ENCODE results near the gene EN2.

The EN2 gene

DNA sequence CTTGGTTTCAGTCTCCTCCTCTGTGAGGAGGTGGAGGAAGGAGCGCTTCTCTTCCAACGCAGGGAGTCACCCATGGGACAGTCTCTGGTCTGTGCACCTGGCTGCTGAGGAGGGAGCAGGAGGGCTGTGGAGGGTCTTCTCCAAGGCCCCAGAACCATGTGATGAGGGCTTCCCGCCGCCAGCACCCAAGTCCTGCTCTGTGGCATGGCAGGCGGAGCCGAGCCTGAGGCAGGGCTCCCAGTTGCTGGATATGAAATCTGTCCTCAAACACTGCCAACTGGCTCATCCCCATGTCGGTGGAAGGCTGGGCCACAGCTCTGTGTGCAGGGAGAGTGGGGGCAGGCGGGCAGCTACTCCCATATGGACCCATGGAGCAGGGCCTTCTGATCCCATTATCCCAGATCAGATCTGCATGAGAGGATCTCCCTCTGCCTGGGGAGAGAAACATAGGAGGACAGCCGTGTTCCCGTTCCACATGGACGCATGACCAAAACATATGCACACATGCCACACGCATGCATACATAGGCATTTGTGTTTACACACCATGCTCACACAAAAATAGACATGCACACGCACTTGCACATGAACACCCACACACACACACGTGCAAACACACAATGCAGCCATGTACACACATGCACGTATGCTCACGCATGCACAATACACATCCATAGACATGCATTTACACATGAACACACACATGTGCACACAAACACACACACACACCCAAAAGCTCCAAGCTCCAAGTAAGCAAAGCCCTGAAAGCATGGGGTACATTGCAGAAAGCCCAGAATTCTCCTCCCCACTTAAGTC is 38.8 kb upstream of the EN2 start:
- Histone ChIP-seq H3K27me3 (ENCODE audit: insufficient read depth, low read length) (no peaks in the 10 kb centered on the region; the same call in 1 of the 2 replicates), H3K27ac (ENCODE audit: low read length) (no peak overlapping the region), H3K9ac (ENCODE audit: low read depth, low read length) (no peak overlapping the region), H3K4me1 (ENCODE audit: insufficient read depth, low read length) (no peaks in the 10 kb centered on the region), H3K4me3 (ENCODE audit: low read length) (no peak overlapping the region), H3K9me3 (ENCODE audit: insufficient read depth, low read depth, low read length) (no peaks in the 10 kb centered on the region), H3K36me3 (ENCODE audit: insufficient read depth, low read depth, low read length) (no peaks in the 10 kb centered on the region)

DNA sequence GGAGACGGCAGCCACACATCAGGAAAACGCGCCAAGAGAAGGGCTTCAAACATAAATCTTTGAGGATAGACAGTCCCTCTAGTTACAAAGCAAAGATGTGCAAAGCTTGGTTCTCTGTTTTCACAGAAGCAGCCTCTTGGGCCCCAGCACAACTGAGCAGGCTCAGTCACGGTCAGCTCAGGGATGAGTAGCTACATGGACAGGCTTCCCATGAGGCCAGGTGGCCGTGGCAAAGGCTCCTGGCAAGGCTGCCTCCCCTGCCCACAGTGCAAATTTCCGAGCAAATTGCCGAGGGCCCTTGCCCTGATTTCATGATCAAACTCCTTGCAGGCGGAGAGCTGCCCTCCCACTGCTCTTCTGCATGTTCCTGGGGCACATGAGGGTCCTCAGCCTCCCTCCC is 37.8 kb upstream of the EN2 start:
- no peak overlapping the region for H3K9ac ChIP-seq (ENCODE audit: low read depth, low read length)
- H3K36me3 ChIP-seq (ENCODE audit: insufficient read depth, low read depth, low read length): no peaks in the 10 kb centered on the region
- peaks cover 2% of the 10 kb centered on the region; the same call in 1 of the 2 replicates for H3K27me3 ChIP-seq (ENCODE audit: insufficient read depth, low read length)
- no peaks in the 10 kb centered on the region for H3K4me1 ChIP-seq (ENCODE audit: insufficient read depth, low read length)
- H3K27ac ChIP-seq (ENCODE audit: low read length): no peak overlapping the region
- H3K4me3 ChIP-seq (ENCODE audit: low read length): no peak overlapping the region
- H3K9me3 ChIP-seq (ENCODE audit: insufficient read depth, low read depth, low read length): no peaks in the 10 kb centered on the region

DNA sequence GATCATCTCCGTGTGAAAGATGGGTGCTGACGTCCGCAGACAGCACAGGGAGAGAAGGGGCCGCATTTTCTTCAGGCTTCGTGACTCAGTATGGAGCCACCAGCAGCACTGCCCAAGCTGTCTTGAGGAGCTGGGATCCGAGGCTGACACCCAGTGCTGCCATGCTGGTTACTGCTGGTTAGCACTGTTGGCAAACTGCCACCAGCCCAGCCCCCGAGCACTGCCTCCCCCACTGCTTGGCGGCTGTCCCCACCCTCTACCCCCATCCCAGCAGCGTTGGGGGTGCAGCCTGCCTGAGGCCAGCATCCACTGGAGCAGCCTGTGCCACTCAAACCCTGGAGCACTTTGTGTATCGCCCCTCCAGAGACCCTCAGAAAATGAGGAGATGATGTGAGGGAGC is 35.8 kb upstream of the EN2 start:
- H3K36me3 ChIP-seq (ENCODE audit: insufficient read depth, low read depth, low read length): no peaks in the 10 kb centered on the region
- no peak overlapping the region for H3K9ac ChIP-seq (ENCODE audit: low read depth, low read length)
- H3K4me3 ChIP-seq (ENCODE audit: low read length): no peak overlapping the region
- no peak overlapping the region for H3K27ac ChIP-seq (ENCODE audit: low read length)
- no peaks in the 10 kb centered on the region for H3K4me1 ChIP-seq (ENCODE audit: insufficient read depth, low read length)
- H3K27me3 ChIP-seq (ENCODE audit: insufficient read depth, low read length): peaks cover 13% of the 10 kb centered on the region; the same call in 1 of the 2 replicates
- no peaks in the 10 kb centered on the region for H3K9me3 ChIP-seq (ENCODE audit: insufficient read depth, low read depth, low read length)

DNA sequence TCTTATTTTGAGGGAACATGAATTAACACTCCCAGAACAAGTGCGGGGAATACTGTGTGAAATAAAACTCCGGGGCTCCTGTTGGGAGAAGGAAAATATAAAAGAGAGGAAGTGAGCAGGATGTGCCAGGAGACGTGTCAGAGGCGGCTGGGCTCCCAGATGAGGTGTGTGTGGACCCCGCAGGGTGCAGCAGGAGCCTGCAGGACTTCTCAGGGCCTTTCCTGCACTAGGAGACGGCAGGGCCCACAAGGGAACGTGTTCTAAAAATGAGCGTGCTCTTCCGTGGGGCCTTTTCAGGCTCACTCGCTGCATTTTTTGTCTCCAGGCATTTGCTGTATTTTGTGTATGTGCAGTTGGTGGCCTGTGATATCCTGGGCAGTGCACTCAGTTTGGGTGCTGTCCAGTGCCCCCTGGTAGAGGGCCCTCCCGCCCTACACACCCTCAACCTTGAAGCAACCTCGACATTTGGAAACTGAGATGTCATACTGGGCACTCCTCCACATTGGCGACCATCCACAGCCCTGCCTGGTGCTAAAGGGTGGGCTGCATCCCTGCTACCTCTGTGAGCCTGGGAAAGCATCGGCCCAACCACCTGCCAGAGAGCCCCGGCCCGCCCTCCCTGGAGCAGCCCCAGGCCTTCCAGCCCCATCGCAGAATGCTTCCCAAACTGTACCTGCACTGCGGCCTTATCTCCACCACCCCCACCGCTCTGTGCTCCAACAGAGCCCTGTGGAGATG is 35.2 kb upstream of the EN2 start:
- no peak overlapping the region for H3K9ac ChIP-seq (ENCODE audit: low read depth, low read length)
- no peaks in the 10 kb centered on the region for H3K36me3 ChIP-seq (ENCODE audit: insufficient read depth, low read depth, low read length)
- H3K4me1 ChIP-seq (ENCODE audit: insufficient read depth, low read length): no peaks in the 10 kb centered on the region
- peaks cover 13% of the 10 kb centered on the region; the same call in 1 of the 2 replicates for H3K27me3 ChIP-seq (ENCODE audit: insufficient read depth, low read length)
- H3K27ac ChIP-seq (ENCODE audit: low read length): no peak overlapping the region
- H3K4me3 ChIP-seq (ENCODE audit: low read length): no peak overlapping the region
- no peaks in the 10 kb centered on the region for H3K9me3 ChIP-seq (ENCODE audit: insufficient read depth, low read depth, low read length)

DNA sequence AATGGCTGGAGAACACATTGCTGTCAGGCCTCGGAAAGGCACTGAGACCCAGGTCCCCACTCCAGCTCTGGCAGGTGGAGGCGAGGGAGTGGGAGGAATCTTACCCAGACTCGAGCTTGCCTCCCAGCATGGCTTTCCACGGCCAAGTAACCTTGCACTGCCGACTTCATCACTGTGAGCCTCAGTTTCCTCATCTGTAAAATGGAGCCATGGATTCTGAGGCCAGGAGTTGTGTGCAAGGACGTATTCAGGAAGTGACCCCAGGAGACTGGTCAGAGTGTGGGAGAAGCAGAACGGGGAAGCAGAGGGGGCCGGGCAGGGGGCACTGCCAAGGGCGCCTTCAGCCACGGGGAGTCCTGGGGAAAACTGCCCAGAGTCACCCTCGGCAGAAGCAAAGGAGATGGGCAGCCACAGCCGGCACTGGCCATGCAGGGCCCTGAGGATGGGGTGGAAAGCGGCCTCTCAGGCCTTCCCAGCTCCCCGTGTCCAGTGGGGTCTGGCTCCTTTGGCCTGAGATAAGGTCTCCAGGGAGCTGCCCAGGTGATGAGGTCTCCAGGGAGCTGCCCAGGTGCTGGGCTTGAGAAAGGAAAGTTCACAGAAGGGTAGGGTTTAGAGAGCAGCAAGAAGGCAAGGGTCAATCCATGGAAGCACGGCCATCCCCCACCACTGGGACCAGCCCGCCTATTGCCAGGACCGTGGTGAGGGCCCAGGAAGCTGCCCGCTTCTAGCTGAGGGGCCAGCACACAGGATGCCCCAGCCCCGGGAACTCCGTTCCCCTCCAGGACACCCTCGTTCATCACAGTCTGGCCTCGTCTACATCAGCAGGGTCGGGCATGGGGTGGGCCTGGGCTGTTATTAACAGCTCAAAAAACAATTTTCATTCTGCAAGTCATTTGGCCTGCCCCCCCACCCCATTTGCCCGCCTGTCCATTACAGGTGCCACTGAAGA is 34.3 kb upstream of the EN2 start:
- Histone ChIP-seq H3K36me3 (ENCODE audit: insufficient read depth, low read depth, low read length) (no peaks in the 10 kb centered on the region), H3K9me3 (ENCODE audit: insufficient read depth, low read depth, low read length) (no peaks in the 10 kb centered on the region), H3K27me3 (ENCODE audit: insufficient read depth, low read length) (peaks cover 13% of the 10 kb centered on the region; the same call in 1 of the 2 replicates), H3K4me1 (ENCODE audit: insufficient read depth, low read length) (no peaks in the 10 kb centered on the region), H3K9ac (ENCODE audit: low read depth, low read length) (no peak overlapping the region), H3K4me3 (ENCODE audit: low read length) (no peak overlapping the region), H3K27ac (ENCODE audit: low read length) (no peak overlapping the region)

DNA sequence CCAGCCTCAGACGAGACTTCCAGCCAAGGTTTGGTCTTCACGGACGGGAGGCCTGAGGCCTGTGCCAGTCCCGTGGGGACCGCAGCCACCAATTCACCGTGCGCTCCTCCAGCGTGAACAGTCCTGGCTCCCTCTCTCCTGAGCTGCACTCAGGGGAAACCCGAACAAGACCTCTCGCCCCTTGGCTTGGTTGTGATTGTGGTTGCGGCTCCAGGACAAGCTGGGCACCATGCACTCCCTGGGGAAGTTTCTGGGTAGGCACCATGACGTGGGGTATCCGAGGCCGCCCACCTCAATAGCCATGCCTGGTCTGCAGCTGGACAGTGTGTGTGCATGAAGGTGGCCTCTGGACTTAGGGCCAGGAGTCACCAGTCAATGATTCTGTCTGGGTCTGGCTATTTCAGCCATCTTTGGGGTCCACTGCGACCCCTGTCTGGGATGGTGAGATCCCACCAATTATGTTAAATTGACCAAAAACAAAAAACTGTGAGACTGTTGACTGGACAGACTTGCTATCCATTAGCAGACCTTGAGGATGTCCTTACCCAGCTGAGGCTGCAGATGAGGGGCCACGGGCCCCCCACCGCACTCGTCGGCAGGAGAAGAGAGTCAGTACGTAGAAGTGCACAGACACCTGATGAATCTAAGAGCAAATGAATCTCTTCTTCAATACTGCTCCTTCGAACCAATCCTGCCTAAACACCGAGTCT is 33.5 kb upstream of the EN2 start:
- no peak overlapping the region for H3K27ac ChIP-seq (ENCODE audit: low read length)
- H3K36me3 ChIP-seq (ENCODE audit: insufficient read depth, low read depth, low read length): no peaks in the 10 kb centered on the region
- no peak overlapping the region for H3K4me3 ChIP-seq (ENCODE audit: low read length)
- H3K27me3 ChIP-seq (ENCODE audit: insufficient read depth, low read length): peaks cover 13% of the 10 kb centered on the region; the same call in 1 of the 2 replicates
- no peaks in the 10 kb centered on the region for H3K9me3 ChIP-seq (ENCODE audit: insufficient read depth, low read depth, low read length)
- H3K9ac ChIP-seq (ENCODE audit: low read depth, low read length): no peak overlapping the region
- H3K4me1 ChIP-seq (ENCODE audit: insufficient read depth, low read length): no peaks in the 10 kb centered on the region

DNA sequence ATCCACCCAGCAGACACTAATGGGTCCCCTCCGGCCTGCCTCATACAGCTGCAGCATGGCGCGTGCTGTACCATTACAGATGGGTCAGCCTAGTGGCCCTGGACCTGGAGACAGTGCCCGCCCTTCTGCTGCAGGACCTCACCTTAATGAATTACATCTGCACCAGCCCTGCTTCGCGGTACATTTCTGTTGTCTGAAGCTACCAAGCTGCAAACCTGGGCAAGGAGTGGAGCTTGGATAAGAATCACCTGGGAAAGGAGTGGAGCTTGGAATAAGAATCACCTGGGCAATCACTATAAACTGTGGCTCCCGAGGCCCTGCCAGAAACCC is 33.0 kb upstream of the EN2 start:
- Histone ChIP-seq H3K4me3 (ENCODE audit: low read length) (no peak overlapping the region), H3K36me3 (ENCODE audit: insufficient read depth, low read depth, low read length) (no peaks in the 10 kb centered on the region), H3K4me1 (ENCODE audit: insufficient read depth, low read length) (no peaks in the 10 kb centered on the region), H3K9me3 (ENCODE audit: insufficient read depth, low read depth, low read length) (no peaks in the 10 kb centered on the region), H3K27ac (ENCODE audit: low read length) (no peak overlapping the region), H3K9ac (ENCODE audit: low read depth, low read length) (no peak overlapping the region), H3K27me3 (ENCODE audit: insufficient read depth, low read length) (peaks cover 18% of the 10 kb centered on the region; the same call in 1 of the 2 replicates)

DNA sequence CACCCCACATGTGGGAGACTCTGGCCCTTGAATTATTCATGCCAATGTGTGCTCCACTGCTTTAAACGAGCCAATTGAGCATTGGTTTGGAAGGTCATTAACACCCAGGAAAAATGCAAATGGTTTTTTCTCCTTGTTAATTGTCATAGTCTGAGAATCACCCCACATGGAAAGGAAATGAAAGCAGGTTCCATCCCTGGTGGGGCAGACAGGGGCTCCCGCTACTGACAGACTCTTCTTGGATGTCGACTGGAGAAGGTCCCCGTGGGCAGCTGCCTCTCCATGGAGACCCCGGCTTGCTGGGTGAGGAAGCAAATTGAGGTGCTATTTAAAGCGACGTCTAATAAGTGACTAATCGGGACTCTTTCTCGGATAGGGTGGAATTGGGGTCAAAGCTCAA is 32.0 kb upstream of the EN2 start:
- Histone ChIP-seq H3K4me3 (ENCODE audit: low read length) (no peak overlapping the region), H3K9me3 (ENCODE audit: insufficient read depth, low read depth, low read length) (no peaks in the 10 kb centered on the region), H3K27me3 (ENCODE audit: insufficient read depth, low read length) (peaks cover 18% of the 10 kb centered on the region; the same call in 1 of the 2 replicates), H3K4me1 (ENCODE audit: insufficient read depth, low read length) (no peaks in the 10 kb centered on the region), H3K9ac (ENCODE audit: low read depth, low read length) (no peak overlapping the region), H3K27ac (ENCODE audit: low read length) (no peak overlapping the region), H3K36me3 (ENCODE audit: insufficient read depth, low read depth, low read length) (no peaks in the 10 kb centered on the region)

DNA sequence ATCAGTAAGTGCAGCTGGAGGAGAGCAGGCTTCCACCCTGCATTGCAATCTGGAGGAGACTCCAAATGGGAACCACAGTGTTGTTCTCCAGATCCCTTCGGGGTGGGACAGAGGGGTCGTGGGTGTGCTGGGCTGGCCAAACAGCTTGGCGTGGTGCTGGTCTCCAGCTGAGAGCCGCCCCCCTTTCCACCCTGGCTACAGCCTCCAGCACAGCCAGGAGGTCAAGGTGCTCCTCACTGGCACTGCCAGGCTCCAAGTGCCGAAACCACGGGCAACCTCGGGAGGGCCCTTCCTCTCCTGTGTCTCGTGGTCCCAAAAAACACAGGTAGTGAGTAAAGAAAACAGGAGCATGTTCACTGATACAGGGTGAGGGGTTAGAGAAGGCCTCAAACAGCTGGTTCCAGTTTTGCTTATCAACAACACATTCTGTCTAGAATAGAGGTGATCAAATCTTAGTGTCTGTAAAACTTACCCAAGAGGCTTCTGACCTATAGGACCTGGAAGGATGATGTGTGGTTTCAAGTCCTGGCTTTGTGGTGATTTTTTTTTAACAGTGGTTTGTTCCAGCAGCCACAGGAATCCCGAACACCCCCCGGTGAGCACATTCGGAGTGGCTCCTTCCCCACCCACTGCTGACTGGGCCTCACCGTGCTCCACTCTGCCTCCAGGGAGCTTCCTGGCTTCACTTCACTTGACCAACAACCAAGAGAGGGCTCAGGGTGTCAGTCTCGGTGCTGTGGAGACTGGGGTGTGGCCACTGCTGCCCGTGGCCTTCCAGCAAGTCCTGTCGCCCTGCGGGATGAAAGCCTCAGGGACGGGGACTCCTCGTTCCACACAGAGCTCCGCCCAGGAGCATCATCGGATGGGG is 31.2 kb upstream of the EN2 start:
- no peak overlapping the region for H3K4me3 ChIP-seq (ENCODE audit: low read length)
- H3K9ac ChIP-seq (ENCODE audit: low read depth, low read length): no peak overlapping the region
- H3K9me3 ChIP-seq (ENCODE audit: insufficient read depth, low read depth, low read length): no peaks in the 10 kb centered on the region
- no peaks in the 10 kb centered on the region for H3K36me3 ChIP-seq (ENCODE audit: insufficient read depth, low read depth, low read length)
- H3K27ac ChIP-seq (ENCODE audit: low read length): no peak overlapping the region
- no peaks in the 10 kb centered on the region for H3K4me1 ChIP-seq (ENCODE audit: insufficient read depth, low read length)
- H3K27me3 ChIP-seq (ENCODE audit: insufficient read depth, low read length): peaks cover 24% of the 10 kb centered on the region; the same call in 1 of the 2 replicates

DNA sequence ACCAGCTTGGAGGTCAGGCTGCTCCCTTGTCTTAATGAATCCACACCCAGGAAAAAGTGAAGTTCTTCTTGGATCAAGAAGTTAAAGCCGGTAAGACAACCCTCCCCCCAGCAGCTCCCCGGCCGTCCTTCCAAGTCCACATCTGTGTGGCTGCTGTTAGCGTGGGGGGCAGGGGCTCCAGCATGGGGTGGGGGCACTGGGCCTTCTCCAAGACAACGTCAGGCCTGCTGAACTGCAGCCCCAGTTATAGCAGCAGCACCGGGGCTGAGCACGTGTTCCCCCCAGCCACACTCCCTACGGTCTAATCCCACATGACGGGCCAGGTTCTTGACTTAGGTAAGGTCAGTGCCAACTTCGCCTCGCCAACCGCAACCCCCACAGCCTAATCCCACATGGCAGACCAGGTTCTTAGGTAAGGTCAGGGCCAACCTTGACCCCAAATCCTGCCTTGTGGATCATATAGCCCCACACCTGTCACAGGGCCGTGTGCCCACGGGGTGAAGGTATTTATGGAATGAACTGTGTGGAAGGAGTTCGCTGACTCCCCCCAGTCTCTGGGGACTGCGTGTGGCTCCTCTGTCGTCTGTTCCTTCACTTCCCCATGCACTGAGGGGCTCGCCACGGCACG is 30.4 kb upstream of the EN2 start:
- no peak overlapping the region for H3K4me3 ChIP-seq (ENCODE audit: low read length)
- H3K27me3 ChIP-seq (ENCODE audit: insufficient read depth, low read length): peaks cover 31% of the 10 kb centered on the region
- no peak overlapping the region for H3K27ac ChIP-seq (ENCODE audit: low read length)

More for the DNA sequence above, 30.4 kb upstream of the EN2 start:
- Histone ChIP-seq H3K9ac (ENCODE audit: low read depth, low read length) (no peak overlapping the region), H3K4me1 (ENCODE audit: insufficient read depth, low read length) (no peaks in the 10 kb centered on the region), H3K9me3 (ENCODE audit: insufficient read depth, low read depth, low read length) (no peaks in the 10 kb centered on the region), H3K36me3 (ENCODE audit: insufficient read depth, low read depth, low read length) (no peaks in the 10 kb centered on the region)
